GM18519 (cell line): ENCODE results near the gene DAZ1.
"Not testable (repeated sequence)": the region's sequence is repeated elsewhere in the genome, so short reads cannot be mapped to it uniquely, and the experiment has no call there.

ENCODE experiments used
- ATAC-seq: cut with Tn5 transposase; IDR thresholded peaks from one replicate; pipeline ENCODE4 v1.9.1; 2021; ENCODE audit warnings: mild to moderate bottlenecking, moderate library complexity; ENCODE audit not compliant: unreplicated experiment, low FRiP score

DAZ1 gene

GRCh38 chrY:23198908-23199307 is at the start of gene DAZ1:
TSS of gene DAZ1 (minus strand) at chrY:23199008. CDS start at chrY:23198800, 208 bp downstream.
- ATAC-seq, result not testable (repeated sequence)

DNA sequence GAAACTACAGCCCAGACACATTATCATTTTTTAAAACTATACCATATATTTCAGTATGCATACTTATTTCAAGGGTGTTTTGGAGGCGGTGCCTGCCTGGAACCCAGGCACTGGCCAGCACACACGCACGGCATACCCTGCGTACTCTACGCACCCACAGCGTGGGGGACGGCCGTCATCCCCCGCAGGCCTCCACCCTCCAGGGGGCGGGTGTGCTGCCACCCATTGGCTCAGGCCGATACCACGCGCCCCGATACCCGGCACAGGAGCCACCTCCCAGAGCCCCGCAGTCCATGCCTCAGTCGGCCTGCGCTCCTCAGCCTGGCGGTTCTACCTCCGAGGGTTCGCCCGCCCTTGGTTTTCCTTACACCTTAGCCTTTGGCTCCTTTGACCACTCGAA is 20.4 kb upstream of the DAZ1 start, which contains the start of gene DAZ2:
DAZ2 (plus strand) TSS at position 301 of the 400 bp plus-strand sequence. CDS start 208 bp downstream, outside the sequence.
- ATAC-seq, result not testable (repeated sequence)

GRCh38 chrY:23210681-23211080 is 11.9 kb upstream of the DAZ1 start:
- ATAC-seq, result not testable (repeated sequence)

GRCh38 chrY:23209802-23210495 is 11.1 kb upstream of the DAZ1 start:
- ATAC-seq, result not testable (repeated sequence)

GRCh38 chrY:23207455-23207854 is 8.6 kb upstream of the DAZ1 start:
- not testable (repeated sequence) for ATAC-seq
